ENCODE results near the gene HAUS1. TPM values are rescaled to one million over a fixed set of nuclear protein-coding genes. Genes with fewer than 3 reads are reported as not detected.

The HAUS1 gene
- total and polyA plus RNA-seq, 2 of the 8 experiments (the other 6 are each of a cell fraction or from before 2014, with no cell fraction given): 104 TPM

DNA sequence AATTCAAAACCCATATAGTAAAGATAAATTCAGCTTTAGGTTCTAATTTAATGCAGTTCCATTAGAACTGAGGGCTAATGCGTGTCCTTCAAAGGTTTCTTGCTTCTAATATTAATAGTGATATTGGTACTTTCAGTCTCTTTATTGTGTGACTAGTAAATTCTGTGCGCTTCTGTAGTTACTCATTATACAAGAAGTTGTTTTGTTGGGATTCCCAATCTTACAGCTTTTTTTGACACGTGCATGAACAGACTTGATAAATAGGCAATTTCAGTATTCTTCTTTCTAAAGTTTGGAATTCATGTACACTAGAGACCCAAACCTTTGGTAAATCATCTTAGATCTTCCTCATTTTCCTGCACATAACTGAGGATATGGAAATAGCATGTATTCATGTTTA lies 71.8 kb downstream of the HAUS1 start (continued):
- TF ChIP-seq, protein P1, sequence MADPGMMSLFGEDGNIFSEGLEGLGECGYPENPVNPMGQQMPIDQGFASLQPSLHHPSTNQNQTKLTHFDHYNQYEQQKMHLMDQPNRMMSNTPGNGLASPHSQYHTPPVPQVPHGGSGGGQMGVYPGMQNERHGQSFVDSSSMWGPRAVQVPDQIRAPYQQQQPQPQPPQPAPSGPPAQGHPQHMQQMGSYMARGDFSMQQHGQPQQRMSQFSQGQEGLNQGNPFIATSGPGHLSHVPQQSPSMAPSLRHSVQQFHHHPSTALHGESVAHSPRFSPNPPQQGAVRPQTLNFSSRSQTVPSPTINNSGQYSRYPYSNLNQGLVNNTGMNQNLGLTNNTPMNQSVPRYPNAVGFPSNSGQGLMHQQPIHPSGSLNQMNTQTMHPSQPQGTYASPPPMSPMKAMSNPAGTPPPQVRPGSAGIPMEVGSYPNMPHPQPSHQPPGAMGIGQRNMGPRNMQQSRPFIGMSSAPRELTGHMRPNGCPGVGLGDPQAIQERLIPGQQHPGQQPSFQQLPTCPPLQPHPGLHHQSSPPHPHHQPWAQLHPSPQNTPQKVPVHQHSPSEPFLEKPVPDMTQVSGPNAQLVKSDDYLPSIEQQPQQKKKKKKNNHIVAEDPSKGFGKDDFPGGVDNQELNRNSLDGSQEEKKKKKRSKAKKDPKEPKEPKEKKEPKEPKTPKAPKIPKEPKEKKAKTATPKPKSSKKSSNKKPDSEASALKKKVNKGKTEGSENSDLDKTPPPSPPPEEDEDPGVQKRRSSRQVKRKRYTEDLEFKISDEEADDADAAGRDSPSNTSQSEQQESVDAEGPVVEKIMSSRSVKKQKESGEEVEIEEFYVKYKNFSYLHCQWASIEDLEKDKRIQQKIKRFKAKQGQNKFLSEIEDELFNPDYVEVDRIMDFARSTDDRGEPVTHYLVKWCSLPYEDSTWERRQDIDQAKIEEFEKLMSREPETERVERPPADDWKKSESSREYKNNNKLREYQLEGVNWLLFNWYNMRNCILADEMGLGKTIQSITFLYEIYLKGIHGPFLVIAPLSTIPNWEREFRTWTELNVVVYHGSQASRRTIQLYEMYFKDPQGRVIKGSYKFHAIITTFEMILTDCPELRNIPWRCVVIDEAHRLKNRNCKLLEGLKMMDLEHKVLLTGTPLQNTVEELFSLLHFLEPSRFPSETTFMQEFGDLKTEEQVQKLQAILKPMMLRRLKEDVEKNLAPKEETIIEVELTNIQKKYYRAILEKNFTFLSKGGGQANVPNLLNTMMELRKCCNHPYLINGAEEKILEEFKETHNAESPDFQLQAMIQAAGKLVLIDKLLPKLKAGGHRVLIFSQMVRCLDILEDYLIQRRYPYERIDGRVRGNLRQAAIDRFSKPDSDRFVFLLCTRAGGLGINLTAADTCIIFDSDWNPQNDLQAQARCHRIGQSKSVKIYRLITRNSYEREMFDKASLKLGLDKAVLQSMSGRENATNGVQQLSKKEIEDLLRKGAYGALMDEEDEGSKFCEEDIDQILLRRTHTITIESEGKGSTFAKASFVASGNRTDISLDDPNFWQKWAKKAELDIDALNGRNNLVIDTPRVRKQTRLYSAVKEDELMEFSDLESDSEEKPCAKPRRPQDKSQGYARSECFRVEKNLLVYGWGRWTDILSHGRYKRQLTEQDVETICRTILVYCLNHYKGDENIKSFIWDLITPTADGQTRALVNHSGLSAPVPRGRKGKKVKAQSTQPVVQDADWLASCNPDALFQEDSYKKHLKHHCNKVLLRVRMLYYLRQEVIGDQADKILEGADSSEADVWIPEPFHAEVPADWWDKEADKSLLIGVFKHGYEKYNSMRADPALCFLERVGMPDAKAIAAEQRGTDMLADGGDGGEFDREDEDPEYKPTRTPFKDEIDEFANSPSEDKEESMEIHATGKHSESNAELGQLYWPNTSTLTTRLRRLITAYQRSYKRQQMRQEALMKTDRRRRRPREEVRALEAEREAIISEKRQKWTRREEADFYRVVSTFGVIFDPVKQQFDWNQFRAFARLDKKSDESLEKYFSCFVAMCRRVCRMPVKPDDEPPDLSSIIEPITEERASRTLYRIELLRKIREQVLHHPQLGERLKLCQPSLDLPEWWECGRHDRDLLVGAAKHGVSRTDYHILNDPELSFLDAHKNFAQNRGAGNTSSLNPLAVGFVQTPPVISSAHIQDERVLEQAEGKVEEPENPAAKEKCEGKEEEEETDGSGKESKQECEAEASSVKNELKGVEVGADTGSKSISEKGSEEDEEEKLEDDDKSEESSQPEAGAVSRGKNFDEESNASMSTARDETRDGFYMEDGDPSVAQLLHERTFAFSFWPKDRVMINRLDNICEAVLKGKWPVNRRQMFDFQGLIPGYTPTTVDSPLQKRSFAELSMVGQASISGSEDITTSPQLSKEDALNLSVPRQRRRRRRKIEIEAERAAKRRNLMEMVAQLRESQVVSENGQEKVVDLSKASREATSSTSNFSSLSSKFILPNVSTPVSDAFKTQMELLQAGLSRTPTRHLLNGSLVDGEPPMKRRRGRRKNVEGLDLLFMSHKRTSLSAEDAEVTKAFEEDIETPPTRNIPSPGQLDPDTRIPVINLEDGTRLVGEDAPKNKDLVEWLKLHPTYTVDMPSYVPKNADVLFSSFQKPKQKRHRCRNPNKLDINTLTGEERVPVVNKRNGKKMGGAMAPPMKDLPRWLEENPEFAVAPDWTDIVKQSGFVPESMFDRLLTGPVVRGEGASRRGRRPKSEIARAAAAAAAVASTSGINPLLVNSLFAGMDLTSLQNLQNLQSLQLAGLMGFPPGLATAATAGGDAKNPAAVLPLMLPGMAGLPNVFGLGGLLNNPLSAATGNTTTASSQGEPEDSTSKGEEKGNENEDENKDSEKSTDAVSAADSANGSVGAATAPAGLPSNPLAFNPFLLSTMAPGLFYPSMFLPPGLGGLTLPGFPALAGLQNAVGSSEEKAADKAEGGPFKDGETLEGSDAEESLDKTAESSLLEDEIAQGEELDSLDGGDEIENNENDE (IDR thresholded peaks at IDR 0.05; ENCODE audit: insufficient replicate concordance, low read length): no peak
- no peak for TF ChIP-seq EP300 (IDR thresholded peaks at IDR 0.05; ENCODE audit: borderline replicate concordance in 1 of 2, low read depth in 2 of 2, low read length in 2 of 2)
- no peak for TF ChIP-seq RBBP5 (IDR thresholded peaks at IDR 0.05; ENCODE audit: borderline replicate concordance, low read depth, low read length)
- TF ChIP-seq, protein P2, sequence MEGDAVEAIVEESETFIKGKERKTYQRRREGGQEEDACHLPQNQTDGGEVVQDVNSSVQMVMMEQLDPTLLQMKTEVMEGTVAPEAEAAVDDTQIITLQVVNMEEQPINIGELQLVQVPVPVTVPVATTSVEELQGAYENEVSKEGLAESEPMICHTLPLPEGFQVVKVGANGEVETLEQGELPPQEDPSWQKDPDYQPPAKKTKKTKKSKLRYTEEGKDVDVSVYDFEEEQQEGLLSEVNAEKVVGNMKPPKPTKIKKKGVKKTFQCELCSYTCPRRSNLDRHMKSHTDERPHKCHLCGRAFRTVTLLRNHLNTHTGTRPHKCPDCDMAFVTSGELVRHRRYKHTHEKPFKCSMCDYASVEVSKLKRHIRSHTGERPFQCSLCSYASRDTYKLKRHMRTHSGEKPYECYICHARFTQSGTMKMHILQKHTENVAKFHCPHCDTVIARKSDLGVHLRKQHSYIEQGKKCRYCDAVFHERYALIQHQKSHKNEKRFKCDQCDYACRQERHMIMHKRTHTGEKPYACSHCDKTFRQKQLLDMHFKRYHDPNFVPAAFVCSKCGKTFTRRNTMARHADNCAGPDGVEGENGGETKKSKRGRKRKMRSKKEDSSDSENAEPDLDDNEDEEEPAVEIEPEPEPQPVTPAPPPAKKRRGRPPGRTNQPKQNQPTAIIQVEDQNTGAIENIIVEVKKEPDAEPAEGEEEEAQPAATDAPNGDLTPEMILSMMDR (IDR thresholded peaks at IDR 0.05; ENCODE audit: control extremely low read depth in 1 of 3, insufficient read depth in 1 of 3, low read depth in 1 of 3, low read length in 3 of 3): no peak
- no peak for TF ChIP-seq CBX8 (IDR thresholded peaks at IDR 0.05; ENCODE audit: borderline replicate concordance, low read depth, low read length)
- no peak for TF ChIP-seq POU5F1 (IDR thresholded peaks at IDR 0.05; ENCODE audit: low read depth, low read length)
- TF ChIP-seq BCL11A (IDR thresholded peaks at IDR 0.05; ENCODE audit: low read depth in 2 of 2, low read length in 2 of 2): no peak
- TF ChIP-seq YY1 (IDR thresholded peaks at IDR 0.05; ENCODE audit: low read depth, low read length): no peak
